Bladder microvascular endothelial cell (primary cell): Measurements from ENCODE around the gene DPH3. TPM values are rescaled to one million over a fixed set of nuclear protein-coding genes. Genes with fewer than 3 reads are reported as not detected.

Source experiments
- total RNA-seq: library from RNA; depleted of rRNA; stranded (reverse); fragments of >200 nt; gene quantifications from 2 replicates; pipeline ENCODE4 v1.2.3, GENCODE V29; 2014

Gene DPH3
- 11.0 and 24.4 TPM in 2 replicates for total RNA-seq

GRCh38 chr3:16264708-16265454 lies at the start of gene DPH3, which contains the start of gene OXNAD1:
Gene DPH3, minus strand, starts transcription at chr3:16264943. Its CDS starts 67 bp downstream, at chr3:16264876.
Gene OXNAD1, plus strand, starts transcription at chr3:16265212. Its CDS starts 5,741 bp downstream, at chr3:16270953.

Other genes starting within 250 kb of the DPH3 start
- 65.9 and 113 TPM in 2 replicates for gene GALNT15, start 90.3 kb downstream of the DPH3 start, total RNA-seq
- 5.8 and 15.8 TPM in 2 replicates for gene OXNAD1, start 269 bp upstream of the DPH3 start, total RNA-seq
- gene RFTN1, start 248.8 kb upstream of the DPH3 start, total RNA-seq = 42.9 and 46.9 TPM in 2 replicates